Panc1 (cell line): ENCODE results near the gene FAM9A. TPM values are rescaled to one million over a fixed set of nuclear protein-coding genes. Genes with fewer than 3 reads are reported as not detected.

Experiments
- ATAC-seq: fragments of 200-7000 bp; cut with Tn5 transposase; 2 replicates; pipeline ENCODE4 v1.9.1; 2020; ENCODE audit warnings: mild to moderate bottlenecking, moderate library complexity
- BruUV-seq: library from RNA; stranded (reverse); fragments of 400-500 nt; replicated peaks from 2 replicates; lab custom pipeline; 2021; lab: Mats Ljungman, UMichigan
- CTCF ChIA-PET: fragments of 300-600 bp; sonication (Branson Sonifier 250); formaldehyde crosslinking; loops from one replicate; lab custom pipeline; 2022; ENCODE audit warnings: antibody characterized with exemption; lab: Charles Lee
- POLR2A ChIA-PET: fragments of 300-600 bp; sonication (Branson Sonifier 250); formaldehyde crosslinking; loops from one replicate; lab custom pipeline; 2022; ENCODE audit warnings: antibody characterized with exemption; lab: Charles Lee
- DNase-seq: peaks from one replicate; pipeline ENCODE4 v3.0.0-alpha.2; 2010; ENCODE audit warnings: low read depth, low spot score
- H3K27ac ChIP-seq: 2 replicates; pipeline ENCODE4 v1.5.1; 2011; ENCODE audit warnings: mild to moderate bottlenecking, low read length, inconsistent platforms
- H3K27me3 ChIP-seq: fragments of 200-500 bp; sonication (Bioruptor generic); 2 replicates; pipeline ENCODE4 v1.6.0; 2014; ENCODE audit warnings: low read length, inconsistent platforms; ENCODE audit not compliant: control insufficient read depth, insufficient read depth
- H3K36me3 ChIP-seq: fragments of 200-500 bp; sonication (Bioruptor generic); 2 replicates; pipeline ENCODE4 v1.5.1; 2014; ENCODE audit warnings: inconsistent platforms, mild to moderate bottlenecking, low read length, moderate library complexity; ENCODE audit not compliant: control insufficient read depth, insufficient read depth
- H3K4me1 ChIP-seq: 2 replicates; pipeline ENCODE4 v1.5.1; 2011; ENCODE audit warnings: inconsistent platforms, mild to moderate bottlenecking, low read length, moderate library complexity; ENCODE audit not compliant: control insufficient read depth, insufficient read depth
- H3K4me3 ChIP-seq, 2 experiments: 2 replicates each; pipeline ENCODE4 v1.5.1; 2011 to 2012; ENCODE audit warnings: low read depth in 2 of 2, low read length in 2 of 2, mild to moderate bottlenecking in 2 of 2, inconsistent platforms in 1 of 2, moderate library complexity in 1 of 2
- H3K9me3 ChIP-seq: fragments of 200-500 bp; sonication (Bioruptor generic); 2 replicates; pipeline ENCODE4 v1.5.1; 2014; ENCODE audit warnings: low read depth, mild to moderate bottlenecking, inconsistent platforms, low read length, moderate library complexity; ENCODE audit not compliant: control insufficient read depth, insufficient read depth
- CTCF ChIP-seq: fragments of 450-650 bp; IDR thresholded peaks from 2 replicates; pipeline ENCODE4 v1.5.1; 2017; ENCODE audit warnings: mild to moderate bottlenecking
- POLR2AphosphoS5 ChIP-seq: IDR thresholded peaks from 2 replicates; pipeline ENCODE4 v1.6.1; 2012; ENCODE audit warnings: mild to moderate bottlenecking, low read depth, low read length, moderate library complexity
- REST ChIP-seq, 2 experiments: IDR thresholded peaks; 2 replicates each; pipeline ENCODE4 v1.6.1; 2011 to 2012; ENCODE audit warnings: low read depth in 2 of 2, control low read depth in 1 of 2, low read length in 1 of 2, mild to moderate bottlenecking in 1 of 2, moderate library complexity in 1 of 2; ENCODE audit not compliant: insufficient read depth in 1 of 2
- SIN3A ChIP-seq: IDR thresholded peaks from 2 replicates; pipeline ENCODE4 v1.6.1; 2012; ENCODE audit warnings: low read depth, mild to moderate bottlenecking, low read length, moderate library complexity, borderline replicate concordance; ENCODE audit not compliant: insufficient read depth
- TCF7L2 ChIP-seq: IDR thresholded peaks from 2 replicates; pipeline ENCODE4 v1.6.1; 2011; ENCODE audit warnings: mild to moderate bottlenecking, low read depth, low read length, inconsistent platforms
- in situ Hi-C: cut with HindIII; loops from 2 replicates; pipeline ENCODE4 v1.10.0; 2016; ENCODE audit warnings: low sequenced_read_pairs, low pct_unique_long_range_greater_than_20kb
- intact Hi-C: fragments of 100-400 bp; cut with micrococcal nuclease; formaldehyde crosslinking; loops from one replicate; pipeline ENCODE4 v1.10.0; 2022; ENCODE audit not compliant: unreplicated experiment
- total RNA-seq: library from RNA; stranded (reverse); gene quantifications from one replicate; pipeline ENCODE4 v1.2.1, GENCODE V29; 2021; ENCODE audit not compliant: unreplicated experiment

Gene FAM9A
- total RNA-seq, 1 experiment from 2014 or later = not detected

GRCh38 chrX:8755813-8756212, 45.4 kb downstream of the FAM9A start:
- no peak overlapping the region for H3K4me3 ChIP-seq
- no peaks in the 10 kb centered on the region for H3K27me3 ChIP-seq
- no peaks in the 10 kb centered on the region for H3K9me3 ChIP-seq
- H3K4me1 ChIP-seq = no peaks in the 10 kb centered on the region
- no peak overlapping the region for H3K27ac ChIP-seq
- ChIA-PET POLR2A (no interaction called here), CTCF (no interaction called here)
- no TSS peak for BruUV-seq
- H3K36me3 ChIP-seq = no peaks in the 10 kb centered on the region
- TF ChIP-seq SIN3A (no peak), CTCF (no peak), TCF7L2 (no peak), POLR2AphosphoS5 (no peak), REST (IDR thresholded peaks at IDR 0.05; ENCODE audit: insufficient read depth in 1 of 2, low read depth in 2 of 2, low read length in 1 of 2) (no peak)
- in situ Hi-C loops = no loop called here
- no peak for ATAC-seq
- DNase-seq = no peak
- intact Hi-C loops = no loop called here

- ATAC-seq (no peak), DNase-seq (no peak)
- Histone ChIP-seq H3K4me3 (no peak overlapping the region), H3K36me3 (no peaks in the 10 kb centered on the region), H3K9me3 (no peaks in the 10 kb centered on the region), H3K27me3 (no peaks in the 10 kb centered on the region), H3K4me1 (no peaks in the 10 kb centered on the region), H3K27ac (no peak overlapping the region)
- in situ Hi-C loops = no loop called here
- no TSS peak for BruUV-seq
- POLR2A ChIA-PET = no interaction called here
- CTCF ChIA-PET = no interaction called here
- intact Hi-C loops = no loop called here
- TF ChIP-seq CTCF = no peak
- TF ChIP-seq POLR2AphosphoS5 = no peak
- TF ChIP-seq SIN3A = no peak
- no peak for TF ChIP-seq REST (IDR thresholded peaks at IDR 0.05; ENCODE audit: insufficient read depth in 1 of 2, low read depth in 2 of 2, low read length in 1 of 2)
- TF ChIP-seq TCF7L2 = no peak
Observed at GRCh38 chrX:8755116-8755515, 46.1 kb downstream of the FAM9A start.
